NB4 (cell line): ENCODE measurements around the gene RTL1.

Experiments
- MYC ChIP-seq: IDR thresholded peaks from 2 replicates; pipeline ENCODE4 v1.6.1; 2011; ENCODE audit warnings: low read depth, low read length
- TF ChIP-seq, protein P1 (sequence below): IDR thresholded peaks from one replicate; pipeline ENCODE4 v1.5.1; 2012; ENCODE audit warnings: low read depth, low read length

DNA sequence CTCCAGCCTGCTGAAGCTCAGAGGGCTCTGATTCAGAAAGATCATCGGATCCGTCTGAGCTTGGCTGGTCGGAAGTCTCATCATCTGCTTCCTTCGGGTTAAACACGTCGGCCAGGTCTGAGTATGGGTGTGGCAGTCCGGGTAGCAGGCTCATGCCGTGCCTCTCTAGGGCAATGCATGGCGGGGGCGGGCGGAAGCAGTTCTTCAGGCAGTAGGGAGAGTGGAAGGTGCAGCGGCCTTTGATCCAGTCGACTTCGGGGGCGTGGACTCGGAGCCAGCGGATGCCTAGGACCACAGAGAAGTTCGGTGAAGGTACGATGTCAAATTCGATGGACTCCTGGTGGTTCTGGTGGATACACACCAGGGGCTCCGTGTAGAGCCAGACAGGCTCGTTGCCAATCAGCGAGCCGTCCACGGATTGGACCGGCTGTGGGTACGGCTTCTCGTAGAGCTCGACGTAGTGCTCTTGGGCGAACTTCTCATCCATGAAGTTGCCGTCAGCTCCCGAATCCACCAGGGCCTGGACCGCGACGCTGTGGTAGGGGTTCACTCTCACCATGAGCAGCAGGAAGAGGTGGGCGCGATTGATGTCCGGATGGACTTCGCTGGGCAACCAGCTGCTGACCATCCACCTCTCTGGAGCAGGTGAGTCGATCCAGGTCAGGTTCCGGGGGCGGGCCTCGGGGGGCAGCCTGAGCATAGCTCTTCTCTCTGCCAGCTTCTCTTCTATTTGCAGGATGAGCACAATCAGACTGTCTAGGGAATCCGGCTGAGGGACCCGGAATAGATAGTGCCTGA lies 20.3 kb downstream of the RTL1 start:
- TF ChIP-seq, protein P1, sequence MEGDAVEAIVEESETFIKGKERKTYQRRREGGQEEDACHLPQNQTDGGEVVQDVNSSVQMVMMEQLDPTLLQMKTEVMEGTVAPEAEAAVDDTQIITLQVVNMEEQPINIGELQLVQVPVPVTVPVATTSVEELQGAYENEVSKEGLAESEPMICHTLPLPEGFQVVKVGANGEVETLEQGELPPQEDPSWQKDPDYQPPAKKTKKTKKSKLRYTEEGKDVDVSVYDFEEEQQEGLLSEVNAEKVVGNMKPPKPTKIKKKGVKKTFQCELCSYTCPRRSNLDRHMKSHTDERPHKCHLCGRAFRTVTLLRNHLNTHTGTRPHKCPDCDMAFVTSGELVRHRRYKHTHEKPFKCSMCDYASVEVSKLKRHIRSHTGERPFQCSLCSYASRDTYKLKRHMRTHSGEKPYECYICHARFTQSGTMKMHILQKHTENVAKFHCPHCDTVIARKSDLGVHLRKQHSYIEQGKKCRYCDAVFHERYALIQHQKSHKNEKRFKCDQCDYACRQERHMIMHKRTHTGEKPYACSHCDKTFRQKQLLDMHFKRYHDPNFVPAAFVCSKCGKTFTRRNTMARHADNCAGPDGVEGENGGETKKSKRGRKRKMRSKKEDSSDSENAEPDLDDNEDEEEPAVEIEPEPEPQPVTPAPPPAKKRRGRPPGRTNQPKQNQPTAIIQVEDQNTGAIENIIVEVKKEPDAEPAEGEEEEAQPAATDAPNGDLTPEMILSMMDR: no peak
- no peak for TF ChIP-seq MYC
